ENCODE results near the gene SEPTIN3.
"Not testable (repeated sequence)": the region's sequence is repeated elsewhere in the genome, so short reads cannot be mapped to it uniquely, and the experiment has no call there.

The SEPTIN3 gene

DNA sequence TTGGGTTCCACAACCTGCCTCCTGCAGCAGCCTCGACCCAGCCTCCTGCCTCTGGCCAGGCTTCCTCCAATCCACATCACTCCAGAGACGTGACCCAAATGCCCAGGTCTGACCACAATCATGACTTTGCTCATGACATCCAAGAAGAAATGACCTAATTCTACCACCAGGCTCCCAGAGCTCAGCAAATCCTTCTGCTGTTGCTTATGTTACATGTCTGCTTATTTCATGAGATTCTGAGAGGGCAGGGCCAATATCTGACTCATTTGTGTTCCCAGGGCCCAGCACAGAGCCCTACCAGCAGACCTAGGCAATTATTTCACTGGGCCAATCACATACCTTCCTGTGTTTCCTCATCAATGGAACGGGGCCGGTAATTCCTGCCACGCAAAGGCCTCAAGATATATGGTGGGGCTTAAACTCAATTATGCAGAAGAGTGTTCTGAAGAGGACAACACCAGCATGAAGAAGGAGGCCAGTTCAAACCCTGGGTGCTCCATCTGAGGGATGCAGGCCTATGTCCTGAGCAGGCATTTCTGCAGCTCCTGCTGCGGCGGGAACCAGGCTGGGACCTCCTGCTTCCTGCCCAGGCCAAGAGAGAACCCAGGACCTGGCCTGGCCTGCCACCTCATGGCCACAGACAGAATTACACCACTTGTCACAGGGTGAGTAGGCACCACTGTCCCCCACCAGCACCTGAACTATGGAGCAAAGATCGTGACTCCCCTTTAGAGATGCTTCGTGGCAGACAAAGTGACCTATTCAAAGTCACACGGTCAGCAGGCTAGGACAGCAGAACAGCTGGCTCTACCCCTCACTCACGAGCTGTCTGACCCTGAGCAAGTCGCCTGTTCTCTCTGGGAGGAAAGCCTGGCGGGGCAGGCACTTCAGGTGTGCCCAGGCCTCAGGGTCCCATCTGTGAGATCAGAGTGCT lies 28.1 kb upstream of the SEPTIN3 start:
- peak; percentile 87 for DNase-seq

- DNase-seq = peak; percentile 40
Measured at GRCh38 chr22:41943661-41944209, 25.5 kb upstream of the SEPTIN3 start.

GRCh38 chr22:41946629-41947423 lies 22.4 kb upstream of the SEPTIN3 start, which contains the start of gene CENPM:
Gene CENPM (minus strand): TSS chr22:41947152. CDS start chr22:41947076, 76 bp downstream.
- peak; percentile 98 for DNase-seq

- no peak for DNase-seq
Measured at GRCh38 chr22:41947424-41948080, 21.7 kb upstream of the SEPTIN3 start.

GRCh38 chr22:41948142-41948541 lies 21.1 kb upstream of the SEPTIN3 start:
- DNase-seq = no peak

- DNase-seq = not testable (repeated sequence)
Measured at GRCh38 chr22:41948928-41949296, 20.3 kb upstream of the SEPTIN3 start.

- DNase-seq = no peak
Measured at GRCh38 chr22:41949297-41949965, 19.8 kb upstream of the SEPTIN3 start.

DNA sequence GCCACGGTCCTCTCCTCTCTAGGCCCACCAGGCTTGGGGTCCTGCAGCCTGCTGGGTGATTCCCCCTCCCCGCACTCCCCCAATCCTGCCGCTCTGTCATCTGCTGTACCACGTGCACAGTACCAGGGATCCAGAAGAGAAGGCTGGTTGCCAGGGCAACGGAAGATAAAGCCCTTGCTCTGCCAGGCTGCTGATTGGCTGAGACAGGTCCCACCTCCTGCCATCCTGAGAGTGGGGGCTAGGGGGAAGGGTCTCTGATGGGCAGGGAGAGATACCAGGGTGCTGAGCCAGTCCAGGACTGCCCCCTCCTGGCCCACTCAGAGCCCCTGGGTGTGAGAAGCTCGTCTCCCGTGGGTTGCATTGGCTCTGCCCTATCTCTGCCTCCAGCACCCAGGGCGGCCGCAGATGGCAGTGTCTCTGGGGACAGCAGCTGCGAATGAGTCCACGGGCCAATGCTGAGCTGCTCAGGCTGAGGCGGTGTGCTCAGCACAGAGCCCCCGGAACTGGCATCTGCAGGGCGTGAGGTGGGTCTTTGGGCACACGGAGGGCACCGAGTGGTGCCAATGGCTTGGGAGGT lies 17.3 kb upstream of the SEPTIN3 start, which contains the start of gene SMIM45:
Gene SMIM45, plus strand, starts transcription at position 253 of the 577 bp plus-strand sequence.
- DNase-seq = no peak

- DNase-seq = no peak
Measured at GRCh38 chr22:41952713-41953112, 16.5 kb upstream of the SEPTIN3 start.

DNA sequence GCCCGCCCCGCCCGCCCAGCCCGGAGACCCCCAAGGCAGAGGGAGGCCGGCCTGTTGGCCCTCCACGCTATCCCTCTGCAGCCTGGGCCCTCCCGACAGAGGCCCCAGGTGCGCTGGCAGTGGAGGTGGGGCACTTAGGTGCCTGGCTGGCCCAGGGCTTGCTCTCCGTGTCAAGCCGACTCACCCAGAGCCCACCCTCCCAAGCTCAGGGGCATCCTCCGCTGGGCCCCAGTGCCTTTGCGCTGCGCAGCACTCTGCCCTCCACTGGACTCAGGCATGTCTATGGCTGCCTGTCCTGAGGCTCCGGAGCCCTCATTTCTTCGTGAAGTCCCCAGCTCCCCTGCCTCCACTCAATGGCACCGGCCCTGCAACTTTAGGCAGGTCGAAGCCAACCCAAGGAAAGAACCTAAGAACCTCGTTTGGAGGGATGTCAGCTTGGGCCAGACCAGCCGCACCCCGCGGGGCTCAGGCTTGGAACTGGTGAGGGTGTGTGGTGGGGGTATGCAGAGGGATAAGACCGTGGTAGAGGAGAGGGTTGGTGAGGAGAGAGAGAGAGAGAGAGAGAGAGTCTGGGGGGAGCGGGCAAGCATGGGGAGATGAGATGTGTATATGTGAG lies 11.2 kb upstream of the SEPTIN3 start:
- DNase-seq = no peak

GRCh38 chr22:41963453-41964111 lies 5.7 kb upstream of the SEPTIN3 start:
- no peak for DNase-seq

- DNase-seq = no peak
Measured at GRCh38 chr22:41964112-41964491, 5.1 kb upstream of the SEPTIN3 start.

DNA sequence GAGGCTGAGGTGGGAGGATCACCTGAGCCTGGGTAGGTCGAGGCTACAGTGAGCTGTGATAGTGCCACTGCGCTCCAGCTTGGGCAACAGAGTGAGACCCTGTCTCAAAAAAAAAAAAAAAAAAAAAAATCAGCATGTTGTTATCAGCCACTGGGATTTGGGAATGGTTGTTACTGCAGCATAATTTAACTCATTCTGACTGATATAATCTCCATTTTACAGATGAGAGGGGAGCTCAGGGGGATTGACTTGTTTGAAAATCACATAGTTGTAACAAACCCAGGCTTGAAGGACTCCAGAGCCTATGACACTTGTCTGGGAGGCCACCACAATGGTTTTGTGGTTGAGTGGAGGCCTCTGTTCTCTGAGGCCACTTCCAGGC lies 3.0 kb upstream of the SEPTIN3 start:
- no peak for DNase-seq

- DNase-seq = peak; percentile 68
Measured at GRCh38 chr22:41966607-41967240, 2.5 kb upstream of the SEPTIN3 start.

DNA sequence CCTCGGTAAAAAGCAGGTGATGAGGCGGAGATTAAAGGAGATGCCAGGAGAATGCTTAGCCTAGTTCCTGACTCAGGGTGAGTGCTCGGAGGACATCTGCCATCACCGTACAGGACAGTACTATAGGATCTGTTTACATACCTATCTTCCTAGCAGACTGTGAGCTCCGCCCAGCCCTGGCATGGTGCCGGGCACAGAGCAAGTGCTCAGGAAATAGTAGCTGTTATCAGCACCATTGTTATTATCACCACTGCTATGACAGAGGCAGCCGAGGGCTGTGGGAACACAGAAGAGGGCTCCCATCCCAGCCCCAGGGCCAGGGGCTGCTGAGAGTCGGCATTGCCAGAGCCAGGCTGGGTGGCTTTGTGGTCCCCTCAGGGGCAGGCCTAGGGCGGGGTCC lies 642 bp upstream of the SEPTIN3 start:
- DNase-seq = no peak

GRCh38 chr22:41970601-41971000 lies 1.4 kb downstream of the SEPTIN3 start:
- no peak for DNase-seq

GRCh38 chr22:41971431-41971830 lies 2.2 kb downstream of the SEPTIN3 start:
- no peak for DNase-seq

GRCh38 chr22:41974691-41975290 lies 5.5 kb downstream of the SEPTIN3 start:
- no peak for DNase-seq

DNA sequence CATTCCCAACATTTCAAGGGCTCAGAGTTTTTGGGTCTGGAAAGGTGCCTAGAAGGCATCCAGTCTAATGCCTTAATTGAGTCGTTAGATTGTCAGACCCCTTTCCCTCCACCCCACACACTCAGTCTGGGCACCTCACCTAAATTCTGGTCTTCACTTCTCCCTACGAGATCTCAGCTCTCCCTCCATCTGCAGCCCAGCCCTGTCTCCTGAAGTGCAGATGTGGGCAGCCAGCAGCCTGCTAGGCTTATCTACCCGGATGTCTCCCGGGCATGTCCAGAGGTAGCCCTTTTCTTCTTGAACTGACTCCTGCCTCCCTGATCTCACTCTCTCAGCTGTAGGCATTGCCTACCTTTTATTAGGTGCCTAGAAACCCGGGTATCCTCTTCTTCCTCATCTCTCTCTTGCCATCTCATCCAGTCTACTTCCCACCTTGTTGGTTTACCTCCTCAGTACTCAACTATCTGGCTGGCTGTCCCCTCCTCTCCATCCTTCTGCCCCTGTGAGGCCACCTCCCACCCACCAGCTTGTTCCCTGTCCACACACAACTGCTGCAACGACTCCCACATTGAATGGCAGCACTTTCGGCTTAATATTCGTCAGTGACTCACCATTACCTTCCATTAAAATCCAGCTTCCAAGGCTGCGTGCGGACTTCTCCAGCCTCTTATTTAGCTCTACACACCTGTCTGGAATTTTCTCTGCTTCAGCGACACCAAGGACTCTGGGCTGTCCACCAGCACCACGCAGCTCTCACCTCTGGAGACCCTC lies 6.2 kb downstream of the SEPTIN3 start:
- DNase-seq = no peak
